CD4-positive, alpha-beta memory T cell (primary cell): Measurements from ENCODE around the gene PON1. TPM values are rescaled to one million over a fixed set of nuclear protein-coding genes. Genes with fewer than 3 reads are reported as not detected.

Source experiments
- polyA plus RNA-seq, 2 donors: library from polyadenylated mRNA; unstranded; fragments of 300-500 nt; fragmentation: Illumina TruSeq; gene quantifications; one replicate each; pipeline ENCODE4 v1.2.3, GENCODE V29; 2021
- total RNA-seq, 2 experiments: library from RNA; stranded (reverse); gene quantifications; one replicate each; pipeline ENCODE4 v1.2.3, GENCODE V29; 2021

PON1 gene
- total and polyA plus RNA-seq, 4 experiments from 2014 or later = not detected

Other genes with a start within 250 kb of the PON1 start
- gene PON3, start 71.8 kb upstream of the PON1 start, total RNA-seq = not detected
- gene PON3, start 71.8 kb upstream of the PON1 start, polyA plus RNA-seq = not detected
- gene PON2, start 110.5 kb upstream of the PON1 start, total RNA-seq = 1 to 10 TPM; 5.7 to 8.0 TPM
- gene PON2, start 110.5 kb upstream of the PON1 start, polyA plus RNA-seq = 1 to 10 TPM; 3.0 to 4.3 TPM
- gene ASB4, start 161.4 kb upstream of the PON1 start, total RNA-seq = not detected
- not detected for gene ASB4, start 161.4 kb upstream of the PON1 start, polyA plus RNA-seq